ENCODE data around the gene CADM2. TPM values are rescaled to one million over a fixed set of nuclear protein-coding genes. Genes with fewer than 3 reads are reported as not detected.

Gene CADM2
- total and polyA plus RNA-seq, 12 donors, result 0.12 to 3.0 (median 0.62) TPM

GRCh38 chr3:85074003-85074402, 115.2 kb downstream of the CADM2 start:
- no peak overlapping the region for H3K4me3 ChIP-seq
- no peaks in the 10 kb centered on the region for H3K36me3 ChIP-seq
- intact Hi-C loops (cut with DNase I), result no loop called here
- no peak for TF ChIP-seq CTCF (IDR thresholded peaks at IDR 0.05)
- DNase-seq (no peak), ATAC-seq (no peak)
- no peaks in the 10 kb centered on the region for H3K9me3 ChIP-seq
- no peak overlapping the region for H3K27ac ChIP-seq
- no peaks in the 10 kb centered on the region for H3K4me1 ChIP-seq
- H3K27me3 ChIP-seq, result no peaks in the 10 kb centered on the region
- 71 to 73% methylated on average over 5 of the region's 5 CpGs for WGBS, 2 donors

GRCh38 chr3:85075663-85076062, 116.9 kb downstream of the CADM2 start:
- no peak overlapping the region for H3K27ac ChIP-seq
- TF ChIP-seq CTCF (IDR thresholded peaks at IDR 0.05), result no peak
- no peaks in the 10 kb centered on the region for H3K27me3 ChIP-seq
- no peaks in the 10 kb centered on the region for H3K36me3 ChIP-seq
- intact Hi-C loops (cut with DNase I), result no loop called here
- no peaks in the 10 kb centered on the region for H3K4me1 ChIP-seq
- H3K4me3 ChIP-seq, result no peak overlapping the region
- WGBS, 2 donors, result 73 to 78% methylated on average over 2 of the region's 2 CpGs
- DNase-seq (no peak), ATAC-seq (no peak)
- H3K9me3 ChIP-seq, result no peaks in the 10 kb centered on the region

- DNase-seq, result no peak
- 94 to 98% methylated on average over 1 of the region's 1 CpG for WGBS, 2 donors
- no peaks in the 10 kb centered on the region for H3K4me1 ChIP-seq
- no peaks in the 10 kb centered on the region for H3K9me3 ChIP-seq
- H3K27me3 ChIP-seq, result no peaks in the 10 kb centered on the region
- H3K27ac ChIP-seq, result no peak overlapping the region
- TF ChIP-seq CTCF (IDR thresholded peaks at IDR 0.05), result no peak
- intact Hi-C loops (cut with DNase I), result no loop called here
- H3K4me3 ChIP-seq, result no peak overlapping the region
- no peak for ATAC-seq
- no peaks in the 10 kb centered on the region for H3K36me3 ChIP-seq
These were observed 118.2 kb downstream of the CADM2 start for GRCh38 chr3:85077018-85077417.

- no peaks in the 10 kb centered on the region for H3K27me3 ChIP-seq
- H3K4me1 ChIP-seq, result no peaks in the 10 kb centered on the region
- DNase-seq, result no peak
- H3K27ac ChIP-seq, result no peak overlapping the region
- no peaks in the 10 kb centered on the region for H3K9me3 ChIP-seq
- intact Hi-C loops (cut with DNase I), result no loop called here
- no peak for ATAC-seq
- TF ChIP-seq CTCF (IDR thresholded peaks at IDR 0.05), result no peak
- 32 to 33% methylated on average over 8 of the region's 8 CpGs for WGBS, 2 donors
- no peak overlapping the region for H3K4me3 ChIP-seq
- no peaks in the 10 kb centered on the region for H3K36me3 ChIP-seq
These were observed 122.6 kb downstream of the CADM2 start for GRCh38 chr3:85081191-85081906.
